Calu3 (cell line): ENCODE measurements around the gene TMIGD1. TPM values are rescaled to one million over a fixed set of nuclear protein-coding genes. Genes with fewer than 3 reads are reported as not detected.

Experiments
- BruUV-seq: library from RNA; stranded (reverse); fragments of 400-500 nt; replicated peaks from 2 replicates; lab custom pipeline; 2021; lab: Mats Ljungman, UMichigan
- CTCF ChIA-PET: fragments of 300-600 bp; sonication (Branson Sonifier 250); formaldehyde crosslinking; loops from one replicate; lab custom pipeline; 2022; ENCODE audit warnings: antibody characterized with exemption; lab: Charles Lee
- DNase-seq: peaks from one replicate; pipeline ENCODE4 v3.0.0; 2022
- H3K27ac Mint-ChIP-seq: one replicate; pipeline ENCODE4 v1.8.0; 2022; ENCODE audit warnings: mixed read lengths; ENCODE audit not compliant: unreplicated experiment
- H3K27me3 Mint-ChIP-seq: one replicate; pipeline ENCODE4 v1.8.0; 2022; ENCODE audit warnings: mixed read lengths; ENCODE audit not compliant: unreplicated experiment
- H3K36me3 Mint-ChIP-seq: one replicate; pipeline ENCODE4 v1.8.0; 2022; ENCODE audit warnings: mild to moderate bottlenecking, moderate library complexity, mixed read lengths; ENCODE audit not compliant: insufficient read depth, unreplicated experiment
- H3K4me1 Mint-ChIP-seq: one replicate; pipeline ENCODE4 v1.8.0; 2022; ENCODE audit warnings: mild to moderate bottlenecking, low read depth, mixed read lengths; ENCODE audit not compliant: unreplicated experiment
- H3K4me3 Mint-ChIP-seq: one replicate; pipeline ENCODE4 v1.8.0; 2022; ENCODE audit warnings: mild to moderate bottlenecking, low read depth, moderate library complexity, mixed read lengths; ENCODE audit not compliant: unreplicated experiment
- H3K9me3 Mint-ChIP-seq: one replicate; pipeline ENCODE4 v1.8.0; 2022; ENCODE audit warnings: low read depth, mixed read lengths; ENCODE audit not compliant: unreplicated experiment
- intact Hi-C: fragments of 100-400 bp; cut with micrococcal nuclease; formaldehyde crosslinking; loops from one replicate; pipeline ENCODE4 v1.10.0; 2022; ENCODE audit not compliant: unreplicated experiment
- total RNA-seq: library from RNA; stranded (reverse); gene quantifications from 2 replicates; pipeline ENCODE4 v1.2.3, GENCODE V29; 2022
- TF ChIP-seq, protein P1 (sequence below): fragments of 200-600 bp; IDR thresholded peaks from one replicate; pipeline ENCODE4 v1.8.0; 2022; ENCODE audit warnings: antibody characterized with exemption; ENCODE audit not compliant: unreplicated experiment

TMIGD1 gene
- total RNA-seq, 1 experiment from 2014 or later, result not detected

DNA sequence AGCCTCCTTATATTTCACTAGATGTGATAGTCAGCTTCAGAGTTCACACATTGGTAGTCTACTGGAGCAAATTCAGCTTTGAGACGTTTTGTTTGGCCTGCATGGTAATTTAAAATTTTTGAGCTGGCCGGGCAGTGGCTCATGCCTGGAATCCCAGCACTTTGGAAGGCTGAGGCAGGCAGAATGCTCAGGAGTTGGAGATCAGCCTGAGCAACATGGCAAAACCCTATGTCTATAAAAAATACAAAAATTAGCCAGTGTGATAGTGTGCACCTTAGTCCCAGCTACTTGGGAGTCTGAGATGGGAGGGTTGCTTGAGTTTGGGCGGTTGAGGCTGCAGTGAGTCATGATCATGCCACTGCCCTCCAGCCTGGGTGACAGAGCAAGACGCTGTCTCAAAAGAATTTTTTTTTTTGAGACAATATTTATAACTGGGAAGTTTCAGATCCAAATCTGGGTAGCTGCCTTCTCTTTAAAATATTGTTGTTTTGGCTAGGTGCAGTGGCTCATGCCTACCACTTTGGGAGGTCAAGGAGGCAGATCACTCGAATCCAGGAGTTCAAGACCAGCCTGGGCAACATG lies 37.3 kb downstream of the TMIGD1 start:
- no TSS peak for BruUV-seq
- Mint-ChIP-seq H3K27me3 (no peaks in the 10 kb centered on the region), H3K4me1 (no peaks in the 10 kb centered on the region), H3K36me3 (peaks cover 5% of the 10 kb centered on the region), H3K4me3 (no peak overlapping the region), H3K27ac (no peak overlapping the region), H3K9me3 (peaks cover 5% of the 10 kb centered on the region)
- intact Hi-C loops, result loop anchor here (5.0 kb wide), 1 partner anchor 41 kb away; no protein-coding TSS in a partner anchor
- CTCF ChIA-PET, result interaction anchor here (0.7 to 0.9 kb wide), 2 partner anchors 12 to 169 kb away, joined by 3 read pairs; no protein-coding TSS in a partner anchor
- DNase-seq, result no peak
- TF ChIP-seq, protein P1, sequence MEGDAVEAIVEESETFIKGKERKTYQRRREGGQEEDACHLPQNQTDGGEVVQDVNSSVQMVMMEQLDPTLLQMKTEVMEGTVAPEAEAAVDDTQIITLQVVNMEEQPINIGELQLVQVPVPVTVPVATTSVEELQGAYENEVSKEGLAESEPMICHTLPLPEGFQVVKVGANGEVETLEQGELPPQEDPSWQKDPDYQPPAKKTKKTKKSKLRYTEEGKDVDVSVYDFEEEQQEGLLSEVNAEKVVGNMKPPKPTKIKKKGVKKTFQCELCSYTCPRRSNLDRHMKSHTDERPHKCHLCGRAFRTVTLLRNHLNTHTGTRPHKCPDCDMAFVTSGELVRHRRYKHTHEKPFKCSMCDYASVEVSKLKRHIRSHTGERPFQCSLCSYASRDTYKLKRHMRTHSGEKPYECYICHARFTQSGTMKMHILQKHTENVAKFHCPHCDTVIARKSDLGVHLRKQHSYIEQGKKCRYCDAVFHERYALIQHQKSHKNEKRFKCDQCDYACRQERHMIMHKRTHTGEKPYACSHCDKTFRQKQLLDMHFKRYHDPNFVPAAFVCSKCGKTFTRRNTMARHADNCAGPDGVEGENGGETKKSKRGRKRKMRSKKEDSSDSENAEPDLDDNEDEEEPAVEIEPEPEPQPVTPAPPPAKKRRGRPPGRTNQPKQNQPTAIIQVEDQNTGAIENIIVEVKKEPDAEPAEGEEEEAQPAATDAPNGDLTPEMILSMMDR, result no peak

DNA sequence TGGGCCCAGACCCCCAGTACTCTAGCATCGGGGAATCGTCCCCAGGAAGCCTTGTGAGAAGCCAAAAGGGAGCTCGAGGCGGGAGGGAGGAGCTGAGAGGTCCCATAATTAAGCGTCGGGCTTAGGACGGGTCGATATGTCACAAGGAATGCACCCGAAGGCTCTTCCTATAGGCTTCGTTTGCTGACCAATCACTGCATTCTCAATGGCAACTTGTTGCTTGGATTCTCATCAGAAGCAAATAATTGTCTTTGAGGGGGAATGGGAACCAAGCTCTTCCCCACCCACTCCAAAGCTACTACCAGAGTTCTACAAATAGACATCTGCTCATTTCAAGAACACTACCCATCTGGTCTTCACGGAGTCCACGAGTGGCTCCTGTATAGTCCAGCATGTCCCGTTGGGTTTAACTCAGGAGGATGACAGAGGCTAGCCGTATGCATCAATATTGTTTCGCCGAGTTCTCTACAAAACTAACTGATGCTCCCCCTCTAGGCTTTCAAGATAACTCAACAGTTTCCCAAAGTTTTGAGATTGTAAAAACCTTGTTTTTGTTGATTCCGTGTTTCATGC lies 41.5 kb downstream of the TMIGD1 start:
- H3K4me1 Mint-ChIP-seq, result no peaks in the 10 kb centered on the region
- no peak for DNase-seq
- peak overlapping the region; percentile 77 for H3K4me3 Mint-ChIP-seq
- H3K9me3 Mint-ChIP-seq, result no peaks in the 10 kb centered on the region
- TF ChIP-seq, protein P1, result no peak
- no peaks in the 10 kb centered on the region for H3K27me3 Mint-ChIP-seq
- no peak overlapping the region for H3K27ac Mint-ChIP-seq
- CTCF ChIA-PET, result interaction anchor here (0.6 to 1.8 kb wide), 2 partner anchors 44 to 98 kb away, joined by 3 to 9 read pairs; no protein-coding TSS in a partner anchor
- intact Hi-C loops, result no loop called here
- no TSS peak for BruUV-seq
- H3K36me3 Mint-ChIP-seq, result peaks cover 14% of the 10 kb centered on the region

DNA sequence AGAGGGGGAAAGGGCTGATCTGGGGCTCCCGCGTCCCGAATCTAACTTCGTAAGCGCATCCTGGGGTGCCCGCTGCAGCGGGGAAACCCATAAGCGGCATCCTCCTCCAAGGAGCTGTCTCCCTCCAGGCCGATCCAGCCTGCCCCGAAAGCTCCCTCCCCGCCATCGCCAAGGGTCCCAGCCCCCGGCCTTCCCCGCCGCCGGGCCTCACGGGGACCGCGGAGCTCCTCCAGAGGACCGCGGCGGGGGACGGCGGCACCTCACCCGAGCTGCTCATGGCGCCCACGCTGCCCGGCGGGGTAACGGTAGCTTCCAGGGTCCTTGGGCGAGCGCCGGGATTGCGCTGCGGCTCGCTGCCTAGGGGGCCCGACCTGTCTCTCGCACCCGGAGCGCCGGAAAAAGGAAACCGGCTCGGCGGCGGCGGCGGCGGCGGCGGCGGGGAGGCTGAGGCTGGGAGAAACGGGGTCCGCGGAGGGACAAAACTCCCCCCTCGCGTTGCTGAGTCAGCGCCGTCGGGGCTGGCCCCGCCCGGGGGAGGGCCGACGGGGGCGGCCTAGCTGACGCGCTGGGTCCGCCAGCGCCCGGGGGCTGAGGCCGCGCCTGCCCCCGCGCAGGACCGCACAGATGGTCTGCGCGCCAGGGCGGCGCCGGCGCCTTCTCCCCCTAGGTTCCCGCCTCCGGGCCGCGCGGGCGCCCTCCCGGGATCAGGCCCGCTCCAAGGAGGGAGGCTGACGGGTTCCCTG lies 42.1 kb downstream of the TMIGD1 start, which contains the start of gene BLMH:
BLMH (minus strand) TSS at position 402 of the 743 bp plus-strand sequence; CDS start at position 277, 125 bp downstream.
- H3K4me1 Mint-ChIP-seq, result no peaks in the 10 kb centered on the region
- DNase-seq, result peak; percentile 86
- H3K27me3 Mint-ChIP-seq, result no peaks in the 10 kb centered on the region
- TF ChIP-seq, protein P1, result no peak
- H3K9me3 Mint-ChIP-seq, result no peaks in the 10 kb centered on the region
- H3K27ac Mint-ChIP-seq, result no peak within 1 kb of the TSS
- BruUV-seq, result no TSS peak
- CTCF ChIA-PET, result interaction anchor here (0.6 to 1.8 kb wide), 2 partner anchors 13 to 45 kb away, joined by 3 to 9 read pairs; no protein-coding TSS in a partner anchor
- peak within 1 kb of the TSS; percentile 77 for H3K4me3 Mint-ChIP-seq
- intact Hi-C loops, result no loop called here
- H3K36me3 Mint-ChIP-seq, result peaks cover 14% of the 10 kb centered on the region

DNA sequence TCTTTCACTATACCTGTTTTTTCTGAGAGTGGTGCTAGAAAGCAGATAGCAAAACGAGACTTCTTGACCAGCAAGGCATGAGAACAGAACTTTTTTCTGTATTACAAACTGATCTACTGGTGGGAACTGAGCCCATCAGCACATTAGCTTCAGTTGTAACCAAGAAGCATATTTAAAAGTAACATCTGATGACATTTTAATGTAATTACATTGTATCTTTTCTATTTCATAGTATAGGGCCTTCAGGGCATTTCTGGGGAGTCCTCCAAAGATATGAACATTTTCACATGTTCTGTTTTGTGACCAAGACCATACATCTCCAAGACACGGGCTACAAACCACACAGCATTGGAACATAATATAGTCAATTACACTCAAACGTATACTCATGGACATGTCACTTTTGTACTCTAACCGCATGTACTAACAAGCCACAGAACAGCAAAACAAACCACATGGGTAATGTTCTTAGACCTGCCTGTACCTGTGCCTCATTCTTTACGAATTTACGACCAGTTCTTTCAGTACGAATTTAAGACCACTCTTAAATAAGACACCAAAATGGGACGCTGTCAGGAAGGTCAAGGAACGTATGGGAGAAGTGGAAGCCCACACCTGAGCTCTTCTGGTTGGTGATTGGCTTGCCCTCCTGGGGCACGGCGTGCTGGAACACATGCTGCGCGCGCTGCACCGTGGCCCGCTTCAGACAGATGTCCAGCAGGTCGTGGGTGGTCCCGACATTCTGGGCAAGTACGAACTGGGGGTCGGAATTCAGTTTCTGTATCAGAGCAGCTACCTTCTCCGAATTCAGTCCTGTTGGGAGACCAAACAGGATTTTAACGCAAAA lies 42.9 kb downstream of the TMIGD1 start:
- no peaks in the 10 kb centered on the region for H3K4me1 Mint-ChIP-seq
- H3K4me3 Mint-ChIP-seq, result peak overlapping the region; percentile 77
- no peaks in the 10 kb centered on the region for H3K27me3 Mint-ChIP-seq
- DNase-seq, result peak; percentile 52
- peaks cover 14% of the 10 kb centered on the region for H3K36me3 Mint-ChIP-seq
- TF ChIP-seq, protein P1, result no peak
- no peaks in the 10 kb centered on the region for H3K9me3 Mint-ChIP-seq
- TSS peak; percentile 38 for BruUV-seq
- H3K27ac Mint-ChIP-seq, result no peak overlapping the region
- intact Hi-C loops, result no loop called here
- CTCF ChIA-PET, result interaction anchor here (0.6 to 1.8 kb wide), 2 partner anchors 14 to 45 kb away, joined by 3 to 9 read pairs; no protein-coding TSS in a partner anchor
